Measurements from ENCODE around the gene ZNF576. TPM values are rescaled to one million over a fixed set of nuclear protein-coding genes. Genes with fewer than 3 reads are reported as not detected.

Gene ZNF576
- total RNA-seq, 1 donor: 9.9 TPM

- H3K4me3 ChIP-seq (ENCODE audit: low read depth, low read length): no peak overlapping the region
- no peak for DNase-seq (ENCODE audit: low read depth)
- no peak for TF ChIP-seq CTCF (IDR thresholded peaks at IDR 0.05; ENCODE audit: insufficient read depth, low read depth, low read length)
These were observed 25.7 kb downstream of the ZNF576 start for GRCh38 chr19:43622070-43622469.

GRCh38 chr19:43622956-43623355 lies 26.6 kb downstream of the ZNF576 start:
- no peak for TF ChIP-seq CTCF (IDR thresholded peaks at IDR 0.05; ENCODE audit: insufficient read depth, low read depth, low read length)
- no peak overlapping the region for H3K4me3 ChIP-seq (ENCODE audit: low read depth, low read length)
- DNase-seq (ENCODE audit: low read depth): no peak

- no peak for TF ChIP-seq CTCF (IDR thresholded peaks at IDR 0.05; ENCODE audit: insufficient read depth, low read depth, low read length)
- DNase-seq (ENCODE audit: low read depth): peak; percentile 31
- H3K4me3 ChIP-seq (ENCODE audit: low read depth, low read length): no peak overlapping the region
These were observed 27.7 kb downstream of the ZNF576 start for GRCh38 chr19:43623889-43624670.

GRCh38 chr19:43624933-43625332 lies 28.5 kb downstream of the ZNF576 start:
- TF ChIP-seq CTCF (IDR thresholded peaks at IDR 0.05; ENCODE audit: insufficient read depth, low read depth, low read length): peak; percentile 21
- DNase-seq (ENCODE audit: low read depth): peak; percentile 53
- no peak overlapping the region for H3K4me3 ChIP-seq (ENCODE audit: low read depth, low read length)

- peak; percentile 16 for TF ChIP-seq CTCF (IDR thresholded peaks at IDR 0.05; ENCODE audit: insufficient read depth, low read depth, low read length)
- peak; percentile 34 for DNase-seq (ENCODE audit: low read depth)
- H3K4me3 ChIP-seq (ENCODE audit: low read depth, low read length): no peak overlapping the region
These were observed 29.7 kb downstream of the ZNF576 start for GRCh38 chr19:43625918-43626579.

- DNase-seq (ENCODE audit: low read depth): no peak
- no peak overlapping the region for H3K4me3 ChIP-seq (ENCODE audit: low read depth, low read length)
- TF ChIP-seq CTCF (IDR thresholded peaks at IDR 0.05; ENCODE audit: insufficient read depth, low read depth, low read length): no peak
These were observed 30.4 kb downstream of the ZNF576 start for GRCh38 chr19:43626838-43627237.
